Measurements from ENCODE around the gene TMC2.

GRCh38 chr20:2524709-2525506 is 11.5 kb upstream of the TMC2 start:
- TF ChIP-seq CTCF (IDR thresholded peaks at IDR 0.05; ENCODE audit: insufficient read depth, low read length) (no peak), POLR2AphosphoS5 (IDR thresholded peaks at IDR 0.05; ENCODE audit: low read depth) (no peak), REST (IDR thresholded peaks at IDR 0.05; ENCODE audit: insufficient replicate concordance, low read depth) (no peak), GABPA (IDR thresholded peaks at IDR 0.05; ENCODE audit: low read depth) (no peak)

Data from HL-60 (cell line).